Right kidney (tissue), 1 donor: ENCODE data around the gene MAP3K19.
"Not testable (repeated sequence)": the region's sequence is repeated elsewhere in the genome, so short reads cannot be mapped to it uniquely, and the experiment has no call there.

Experiments
- DNase-seq: peaks from one replicate; pipeline ENCODE4 v3.0.0-alpha.2; 2016

Gene MAP3K19

GRCh38 chr2:134979221-134979620 lies 68.0 kb downstream of the MAP3K19 start:
- DNase-seq, result no peak

- not testable (repeated sequence) for DNase-seq
Measured at GRCh38 chr2:134977104-134977503, 70.1 kb downstream of the MAP3K19 start.

GRCh38 chr2:134976074-134976702 lies 71.1 kb downstream of the MAP3K19 start:
- DNase-seq, result no peak

GRCh38 chr2:134975281-134976009 lies 71.8 kb downstream of the MAP3K19 start:
- DNase-seq, result no peak

- DNase-seq, result no peak
Measured at GRCh38 chr2:134973241-134974138, 73.8 kb downstream of the MAP3K19 start.

GRCh38 chr2:134967166-134967565 lies 80.1 kb downstream of the MAP3K19 start:
- not testable (repeated sequence) for DNase-seq

- no peak for DNase-seq
Measured at GRCh38 chr2:134957477-134957876, 89.8 kb downstream of the MAP3K19 start.

GRCh38 chr2:134955744-134956143 lies 91.5 kb downstream of the MAP3K19 start:
- no peak for DNase-seq

GRCh38 chr2:134954065-134954464 lies 93.2 kb downstream of the MAP3K19 start:
- DNase-seq, result no peak

- DNase-seq, result no peak
Measured at GRCh38 chr2:134952608-134953007, 94.6 kb downstream of the MAP3K19 start.

GRCh38 chr2:134950886-134951285 lies 96.4 kb downstream of the MAP3K19 start:
- no peak for DNase-seq

- no peak for DNase-seq
Measured at GRCh38 chr2:134949981-134950708, 97.1 kb downstream of the MAP3K19 start.

- DNase-seq, result no peak
Measured at GRCh38 chr2:134946073-134946472, 101.2 kb downstream of the MAP3K19 start.

- DNase-seq, result no peak
Measured at GRCh38 chr2:134944975-134945374, 102.3 kb downstream of the MAP3K19 start.

GRCh38 chr2:134943540-134943939 lies 103.7 kb downstream of the MAP3K19 start:
- no peak for DNase-seq

- no peak for DNase-seq
Measured at GRCh38 chr2:134936691-134937090, 110.6 kb downstream of the MAP3K19 start.

- no peak for DNase-seq
Measured at GRCh38 chr2:134934641-134935040, 112.6 kb downstream of the MAP3K19 start.

GRCh38 chr2:134934150-134934549 lies 113.1 kb downstream of the MAP3K19 start:
- no peak for DNase-seq

- no peak for DNase-seq
Measured at GRCh38 chr2:134933732-134934131, 113.5 kb downstream of the MAP3K19 start.

- DNase-seq, result no peak
Measured at GRCh38 chr2:134932864-134933526, 114.3 kb downstream of the MAP3K19 start.

GRCh38 chr2:134927195-134927594 lies 120.1 kb downstream of the MAP3K19 start:
- no peak for DNase-seq
